ENCODE measurements around the gene UNC13A. TPM values are rescaled to one million over a fixed set of nuclear protein-coding genes. Genes with fewer than 3 reads are reported as not detected.

Gene UNC13A
- total RNA-seq, 1 experiment from 2014 or later, result 41.1 TPM

GRCh38 chr19:17607936-17608335, 80.2 kb downstream of the UNC13A start:
- Mint-ChIP-seq H3K27ac (no peak overlapping the region; the same call in 1 of the 2 replicates), H3K36me3 (peaks cover 19% of the 10 kb centered on the region), H3K9me3 (no peaks in the 10 kb centered on the region), H3K27me3 (ENCODE audit: low read depth) (peaks cover 11% of the 10 kb centered on the region), H3K4me3 (no peak overlapping the region), H3K4me1 (peaks cover 7% of the 10 kb centered on the region; the same call in 1 of the 2 replicates)
- ATAC-seq (no peak), DNase-seq (ENCODE audit: low spot score) (no peak)
- CTCF ChIA-PET, result interaction anchor here (0.7 to 4.6 kb wide), 5 partner anchors 14 to 112 kb away, joined by 3 to 71 read pairs (median 36); no protein-coding TSS in a partner anchor
- TF ChIP-seq KAT7 (CRISPR knock-in tag; IDR thresholded peaks at IDR 0.05; ENCODE audit: borderline replicate concordance) (no peak), E2F5 (CRISPR knock-in tag; IDR thresholded peaks at IDR 0.05) (no peak), FOXP4 (CRISPR knock-in tag; IDR thresholded peaks at IDR 0.05) (no peak), JAZF1 (CRISPR knock-in tag; IDR thresholded peaks at IDR 0.05) (no peak), USF1 (CRISPR knock-in tag; IDR thresholded peaks at IDR 0.05) (no peak), ATF1 (CRISPR knock-in tag; IDR thresholded peaks at IDR 0.05) (no peak), ZNF317 (CRISPR knock-in tag; IDR thresholded peaks at IDR 0.05; ENCODE audit: borderline replicate concordance, low read depth) (no peak), USF2 (CRISPR knock-in tag; IDR thresholded peaks at IDR 0.05) (no peak), JUN (CRISPR knock-in tag; IDR thresholded peaks at IDR 0.05) (no peak), PREB (CRISPR knock-in tag; IDR thresholded peaks at IDR 0.05; ENCODE audit: borderline replicate concordance) (no peak), ZBTB21 (CRISPR knock-in tag; IDR thresholded peaks at IDR 0.05; ENCODE audit: borderline replicate concordance) (no peak)
- POLR2A ChIA-PET, result no interaction called here

GRCh38 chr19:17606590-17607185, 81.5 kb downstream of the UNC13A start:
- CTCF ChIA-PET, result interaction anchor here (0.5 to 4.6 kb wide), 67 partner anchors 9 to 798 kb away, joined by 3 to 71 read pairs (median 6); partner anchors contain the start of genes CCDC124, DDA1, MVB12A and PGLS
- H3K27ac Mint-ChIP-seq, result peak overlapping the region; percentile 94
- ATAC-seq, result peak; percentile 47
- peaks cover 15% of the 10 kb centered on the region for H3K27me3 Mint-ChIP-seq (ENCODE audit: low read depth)
- H3K36me3 Mint-ChIP-seq, result peaks cover 12% of the 10 kb centered on the region
- peak overlapping the region; percentile 75 for H3K4me3 Mint-ChIP-seq
- peaks cover 16% of the 10 kb centered on the region for H3K4me1 Mint-ChIP-seq
- H3K9me3 Mint-ChIP-seq, result no peaks in the 10 kb centered on the region
- POLR2A ChIA-PET, result interaction anchor here (0.5 to 2.0 kb wide), 7 partner anchors 27 to 228 kb away, joined by 3 to 15 read pairs (median 5); partner anchors contain the start of gene MVB12A
- peak; percentile 44 for DNase-seq (ENCODE audit: low spot score)
- TF ChIP-seq IRF1 (CRISPR knock-in tag; IDR thresholded peaks at IDR 0.05) (no peak), TCF7 (CRISPR knock-in tag; IDR thresholded peaks at IDR 0.05; ENCODE audit: low read depth) (no peak), ELF4 (CRISPR knock-in tag; IDR thresholded peaks at IDR 0.05; ENCODE audit: low read depth) (no peak), MXD4 (CRISPR knock-in tag; IDR thresholded peaks at IDR 0.05; ENCODE audit: borderline replicate concordance) (no peak), ZNF512 (CRISPR knock-in tag; IDR thresholded peaks at IDR 0.05; ENCODE audit: borderline replicate concordance) (no peak), SP1 (CRISPR knock-in tag; conservative IDR thresholded peaks at IDR 0.05) (no peak), EMX1 (CRISPR knock-in tag; IDR thresholded peaks at IDR 0.05) (no peak), E2F1 (CRISPR knock-in tag; IDR thresholded peaks at IDR 0.05) (no peak), ZNF425 (CRISPR knock-in tag; conservative IDR thresholded peaks at IDR 0.05) (no peak), ZNF263 (CRISPR knock-in tag; IDR thresholded peaks at IDR 0.05; ENCODE audit: low read depth) (no peak), NFE2L1 (CRISPR knock-in tag; IDR thresholded peaks at IDR 0.05) (no peak)

Measured in WTC11 (cell line).